ENCODE results near the gene COL9A1.

GRCh38 chr6:70343313-70343712 lies 40.4 kb upstream of the COL9A1 start:
- TF ChIP-seq POLR2A (IDR thresholded peaks at IDR 0.05; ENCODE audit: low read length) (no peak), GATA1 (IDR thresholded peaks at IDR 0.05; ENCODE audit: low read depth, low read length) (no peak)
